ENCODE measurements around the gene CACFD1.

GRCh38 chr9:133510926-133511505 lies 51.2 kb downstream of the CACFD1 start:
- TF ChIP-seq CTCF (conservative IDR thresholded peaks at IDR 0.05; ENCODE audit: low read depth, low read length) (no peak), EZH2phosphoT487 (IDR thresholded peaks at IDR 0.05; ENCODE audit: borderline replicate concordance, low read length) (no peak), EZH2 (IDR thresholded peaks at IDR 0.05; ENCODE audit: low read length, unreplicated experiment) (no peak)
